ENCODE measurements around the gene SFI1.
"Not testable (repeated sequence)": the region's sequence is repeated elsewhere in the genome, so short reads cannot be mapped to it uniquely, and the experiment has no call there.

Gene SFI1, protein sequence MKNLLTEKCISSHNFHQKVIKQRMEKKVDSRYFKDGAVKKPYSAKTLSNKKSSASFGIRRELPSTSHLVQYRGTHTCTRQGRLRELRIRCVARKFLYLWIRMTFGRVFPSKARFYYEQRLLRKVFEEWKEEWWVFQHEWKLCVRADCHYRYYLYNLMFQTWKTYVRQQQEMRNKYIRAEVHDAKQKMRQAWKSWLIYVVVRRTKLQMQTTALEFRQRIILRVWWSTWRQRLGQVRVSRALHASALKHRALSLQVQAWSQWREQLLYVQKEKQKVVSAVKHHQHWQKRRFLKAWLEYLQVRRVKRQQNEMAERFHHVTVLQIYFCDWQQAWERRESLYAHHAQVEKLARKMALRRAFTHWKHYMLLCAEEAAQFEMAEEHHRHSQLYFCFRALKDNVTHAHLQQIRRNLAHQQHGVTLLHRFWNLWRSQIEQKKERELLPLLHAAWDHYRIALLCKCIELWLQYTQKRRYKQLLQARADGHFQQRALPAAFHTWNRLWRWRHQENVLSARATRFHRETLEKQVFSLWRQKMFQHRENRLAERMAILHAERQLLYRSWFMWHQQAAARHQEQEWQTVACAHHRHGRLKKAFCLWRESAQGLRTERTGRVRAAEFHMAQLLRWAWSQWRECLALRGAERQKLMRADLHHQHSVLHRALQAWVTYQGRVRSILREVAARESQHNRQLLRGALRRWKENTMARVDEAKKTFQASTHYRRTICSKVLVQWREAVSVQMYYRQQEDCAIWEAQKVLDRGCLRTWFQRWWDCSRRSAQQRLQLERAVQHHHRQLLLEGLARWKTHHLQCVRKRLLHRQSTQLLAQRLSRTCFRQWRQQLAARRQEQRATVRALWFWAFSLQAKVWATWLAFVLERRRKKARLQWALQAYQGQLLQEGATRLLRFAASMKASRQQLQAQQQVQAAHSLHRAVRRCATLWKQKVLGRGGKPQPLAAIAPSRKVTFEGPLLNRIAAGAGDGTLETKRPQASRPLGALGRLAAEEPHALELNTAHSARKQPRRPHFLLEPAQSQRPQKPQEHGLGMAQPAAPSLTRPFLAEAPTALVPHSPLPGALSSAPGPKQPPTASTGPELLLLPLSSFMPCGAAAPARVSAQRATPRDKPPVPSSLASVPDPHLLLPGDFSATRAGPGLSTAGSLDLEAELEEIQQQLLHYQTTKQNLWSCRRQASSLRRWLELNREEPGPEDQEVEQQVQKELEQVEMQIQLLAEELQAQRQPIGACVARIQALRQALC

DNA sequence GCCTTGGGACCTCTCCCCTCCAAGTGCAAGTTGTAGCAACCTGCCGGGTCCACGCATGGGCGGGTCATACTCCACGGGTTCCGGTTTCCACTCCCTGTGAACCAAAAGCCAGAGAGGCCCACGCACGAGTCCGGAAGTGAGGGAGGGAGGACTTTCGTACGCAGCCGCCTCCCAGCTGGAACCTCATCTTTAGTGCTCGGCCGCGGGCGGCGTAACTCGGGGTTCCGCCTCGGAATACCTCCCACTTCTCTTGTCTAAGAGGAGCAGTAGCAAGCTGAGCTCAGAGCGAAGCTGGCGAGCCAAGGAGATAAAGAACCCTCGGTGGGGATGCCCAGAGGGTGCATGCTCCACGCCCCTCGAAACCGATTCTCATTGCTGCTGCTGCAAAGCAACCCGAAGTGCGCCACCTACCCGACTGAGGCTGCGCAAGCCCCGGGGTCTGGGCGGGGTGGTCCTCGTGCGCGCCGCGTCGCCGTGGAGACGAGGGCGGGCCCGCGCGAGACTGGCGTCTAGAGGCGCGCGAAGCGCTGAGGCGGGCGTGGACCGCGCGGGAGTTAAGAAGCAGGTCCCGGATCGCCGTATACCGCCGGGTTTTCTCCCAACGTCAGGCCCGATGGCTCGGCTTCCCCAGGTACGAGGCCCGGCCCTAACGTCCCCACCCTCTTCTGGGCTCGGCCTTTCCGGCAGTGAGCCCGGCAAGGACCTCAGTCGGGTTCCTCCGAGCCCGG is at the start of gene SFI1:
TSS of gene SFI1 (plus strand) at position 530 of the 728 bp plus-strand sequence. CDS start 11,749 bp downstream, outside the sequence.
- H3K4me3 ChIP-seq (ENCODE audit: low read depth, low read length) = peak within 1 kb of the TSS; percentile 89
- peak; percentile 57 for DNase-seq (ENCODE audit: low read depth)

DNA sequence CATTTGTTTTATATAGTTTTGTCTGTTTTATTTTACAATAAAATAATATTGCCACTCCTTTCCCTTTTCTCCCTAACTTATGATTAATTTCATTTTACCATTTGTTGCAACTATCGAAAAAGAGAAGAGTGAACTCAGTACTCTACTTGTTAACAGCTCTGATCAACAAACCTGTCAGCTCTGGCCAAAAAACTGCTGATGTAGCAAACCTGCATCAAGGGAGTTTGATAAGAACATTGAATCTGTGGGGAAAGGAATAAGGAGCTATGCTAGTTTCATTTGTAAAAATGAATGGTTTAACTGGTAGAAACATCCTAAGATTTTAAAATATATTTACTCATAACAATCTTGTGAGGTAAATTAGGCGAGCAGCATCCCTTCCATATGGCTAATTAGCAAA is 49.6 kb upstream of the SFI1 start:
- no peak overlapping the region for H3K4me3 ChIP-seq (ENCODE audit: low read depth, low read length)
- no peak for DNase-seq (ENCODE audit: low read depth)

DNA sequence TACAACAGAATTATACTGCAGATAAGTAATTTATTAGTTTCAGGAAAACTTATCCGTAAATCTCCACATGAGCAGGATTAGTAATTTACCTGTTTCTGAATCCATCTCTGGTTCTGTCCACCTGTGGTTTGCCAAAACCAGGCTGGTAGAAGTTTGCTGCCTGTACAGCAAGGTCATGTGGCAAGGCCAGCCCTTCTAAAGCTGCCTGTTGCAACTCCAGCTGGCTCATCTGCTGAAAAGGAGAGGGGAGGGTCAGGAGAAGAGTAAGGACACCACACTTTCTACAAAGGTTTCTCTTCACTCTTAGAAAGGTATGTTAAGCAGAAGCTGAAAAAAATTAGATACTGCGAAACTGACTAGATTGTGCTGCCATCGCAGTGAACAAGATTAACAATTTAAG is 49.0 kb upstream of the SFI1 start:
- no peak overlapping the region for H3K4me3 ChIP-seq (ENCODE audit: low read depth, low read length)
- DNase-seq (ENCODE audit: low read depth) = no peak

DNA sequence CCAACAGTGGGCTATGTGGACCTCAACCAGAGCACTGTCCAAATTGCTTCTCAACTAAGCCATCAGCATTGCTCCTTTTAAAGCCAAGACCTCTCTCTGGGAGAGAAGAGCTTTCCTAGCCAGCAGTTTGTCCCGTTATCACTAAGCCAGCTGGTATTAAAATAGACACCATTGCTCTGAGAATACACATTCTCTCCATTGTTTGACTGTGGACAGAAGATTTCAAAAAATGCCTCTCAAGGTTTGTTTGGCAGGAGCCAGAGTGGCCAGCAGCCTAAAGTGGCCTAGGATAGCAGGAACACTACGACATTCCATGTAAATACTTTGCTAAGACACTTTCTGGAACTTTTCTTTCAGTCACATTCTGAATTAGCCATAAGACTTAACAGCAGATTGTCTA is 48.0 kb upstream of the SFI1 start:
- DNase-seq (ENCODE audit: low read depth) = no peak
- H3K4me3 ChIP-seq (ENCODE audit: low read depth, low read length) = no peak overlapping the region

DNA sequence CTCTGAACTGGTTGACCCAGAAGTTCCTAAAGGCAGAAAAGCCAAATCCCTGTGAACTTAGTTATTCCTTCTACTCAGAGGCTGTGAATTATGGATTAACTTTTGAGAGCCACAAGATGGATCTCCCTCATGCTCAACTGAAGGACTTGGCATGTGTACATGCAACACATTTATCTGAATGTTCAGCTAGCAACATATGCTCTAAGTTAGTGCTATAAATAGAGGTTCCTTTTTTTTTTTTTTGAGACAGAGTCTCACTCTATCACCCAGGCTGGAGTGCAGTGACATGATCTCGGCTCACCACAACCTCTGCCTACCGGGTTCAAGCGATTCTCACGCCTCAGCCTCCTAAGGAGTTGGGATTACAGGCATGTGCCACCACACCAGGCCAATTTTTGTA is 46.8 kb upstream of the SFI1 start:
- no peak overlapping the region for H3K4me3 ChIP-seq (ENCODE audit: low read depth, low read length)
- DNase-seq (ENCODE audit: low read depth) = no peak

DNA sequence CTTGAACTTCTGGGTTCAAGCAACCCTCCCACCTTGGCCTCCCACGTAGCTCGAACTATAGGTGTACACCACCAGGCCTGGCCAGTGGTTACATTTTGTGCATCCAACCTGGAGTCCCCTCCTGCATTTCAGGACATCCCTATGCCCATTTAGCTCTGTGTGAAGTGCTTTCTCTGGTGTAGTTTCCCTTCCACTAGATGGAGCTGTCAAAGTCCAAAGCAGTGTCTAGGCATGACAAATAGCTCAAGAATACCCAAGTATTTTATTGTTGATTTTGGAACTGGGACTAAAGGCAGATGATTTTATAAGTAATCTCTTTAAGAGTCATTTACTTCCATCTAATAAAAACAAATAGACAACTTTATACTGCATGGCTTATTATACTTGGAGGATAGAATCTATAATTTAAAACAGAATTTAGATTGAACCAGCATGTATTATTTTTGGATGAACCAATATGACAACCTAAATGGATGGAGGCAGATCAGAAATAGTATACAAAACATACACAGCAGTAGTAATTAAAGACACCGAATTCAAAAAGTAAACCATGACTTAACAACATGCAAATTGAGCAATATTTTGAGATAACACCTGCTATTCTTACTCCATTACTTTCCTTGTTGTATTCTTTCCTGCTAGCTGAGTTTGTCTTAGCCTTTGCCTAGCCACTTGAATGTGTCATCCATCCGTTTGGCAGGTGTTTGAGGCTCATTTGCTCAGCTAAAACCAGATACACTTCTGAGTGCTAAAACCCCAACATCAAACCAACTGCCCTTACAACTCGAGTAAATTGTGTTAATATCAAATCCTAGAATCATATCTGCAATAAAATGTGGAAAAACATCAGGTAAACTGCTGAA is 44.4 kb upstream of the SFI1 start:
- peak; percentile 15 for DNase-seq (ENCODE audit: low read depth)
- no peak overlapping the region for H3K4me3 ChIP-seq (ENCODE audit: low read depth, low read length)

DNA sequence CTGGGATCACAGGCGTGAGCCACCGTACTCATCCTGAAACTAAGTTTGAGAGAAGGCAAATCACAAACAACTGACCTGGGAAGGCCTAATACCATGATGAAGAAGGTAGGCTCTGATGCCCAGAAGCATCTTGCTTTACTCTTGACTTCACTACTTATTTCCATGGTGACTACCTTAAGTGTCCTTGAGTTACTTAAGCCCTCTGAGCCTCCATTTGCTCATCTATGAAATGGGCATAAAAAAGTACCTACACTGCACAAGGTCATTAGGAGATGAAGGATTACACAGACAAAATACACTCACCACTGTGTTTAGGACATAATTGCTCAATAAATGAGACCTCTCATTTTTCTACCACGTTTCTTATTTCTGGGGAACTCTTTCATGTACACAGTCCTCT is 34.6 kb upstream of the SFI1 start:
- H3K4me3 ChIP-seq (ENCODE audit: low read depth, low read length) = no peak overlapping the region
- DNase-seq (ENCODE audit: low read depth) = no peak

DNA sequence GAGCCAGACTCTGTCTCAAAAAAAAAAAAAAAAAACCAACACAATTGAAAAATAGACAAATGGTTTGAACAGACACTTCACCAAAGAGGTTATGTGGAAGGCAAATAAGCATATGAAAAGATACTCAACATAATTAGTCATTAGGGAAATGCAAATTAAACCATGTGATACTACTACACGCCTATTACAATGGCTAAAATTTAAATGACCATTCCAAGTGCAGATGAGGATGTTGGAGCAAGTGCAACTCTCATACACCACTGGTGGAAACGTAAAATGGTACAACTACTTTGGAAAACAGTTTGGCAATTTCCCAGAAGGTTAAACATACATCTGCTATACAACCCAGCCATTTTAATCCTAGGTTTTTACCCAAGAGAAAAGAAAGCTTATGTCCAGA is 31.0 kb upstream of the SFI1 start:
- no peak for DNase-seq (ENCODE audit: low read depth)
- H3K4me3 ChIP-seq (ENCODE audit: low read depth, low read length) = no peak overlapping the region

DNA sequence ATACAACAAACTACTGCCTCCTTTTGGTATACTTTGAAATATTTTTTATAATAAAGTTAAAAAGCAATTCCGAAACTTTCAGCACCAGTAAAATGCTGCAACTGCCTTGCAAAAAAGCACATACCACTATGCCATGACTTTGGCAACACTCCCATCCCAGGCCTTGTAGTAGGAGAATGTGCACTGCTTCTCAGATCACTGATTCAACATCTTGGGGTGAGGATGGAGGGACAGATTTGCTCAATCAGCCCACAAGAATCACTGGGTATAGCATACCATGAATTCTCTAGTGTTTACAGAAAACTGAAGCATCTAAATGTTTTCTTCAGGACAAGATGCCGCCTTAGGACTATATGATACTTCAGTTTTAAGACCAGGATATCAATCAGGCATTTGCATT is 21.6 kb upstream of the SFI1 start:
- H3K4me3 ChIP-seq (ENCODE audit: low read depth, low read length) = no peak overlapping the region
- peak; percentile 76 for DNase-seq (ENCODE audit: low read depth)

DNA sequence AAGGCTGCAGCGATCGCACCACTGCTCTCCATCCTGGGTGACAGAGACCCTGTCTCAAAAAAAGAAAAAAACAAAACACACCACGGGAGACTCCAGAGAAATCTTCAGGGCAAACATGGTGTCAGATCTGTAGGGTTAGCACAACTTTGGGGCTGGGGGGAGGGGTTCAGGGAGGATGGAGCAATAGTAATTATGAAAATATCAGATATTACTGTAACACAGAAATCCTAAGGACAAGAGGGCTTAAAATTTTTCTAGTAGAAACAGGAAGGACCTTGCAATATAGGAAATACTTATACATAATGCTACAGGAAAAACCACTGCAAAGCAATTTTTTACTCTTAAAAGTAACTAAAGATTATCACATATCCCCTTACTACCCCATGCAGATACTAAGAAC is 20.5 kb upstream of the SFI1 start:
- no peak for DNase-seq (ENCODE audit: low read depth)
- H3K4me3 ChIP-seq (ENCODE audit: low read depth, low read length) = no peak overlapping the region

DNA sequence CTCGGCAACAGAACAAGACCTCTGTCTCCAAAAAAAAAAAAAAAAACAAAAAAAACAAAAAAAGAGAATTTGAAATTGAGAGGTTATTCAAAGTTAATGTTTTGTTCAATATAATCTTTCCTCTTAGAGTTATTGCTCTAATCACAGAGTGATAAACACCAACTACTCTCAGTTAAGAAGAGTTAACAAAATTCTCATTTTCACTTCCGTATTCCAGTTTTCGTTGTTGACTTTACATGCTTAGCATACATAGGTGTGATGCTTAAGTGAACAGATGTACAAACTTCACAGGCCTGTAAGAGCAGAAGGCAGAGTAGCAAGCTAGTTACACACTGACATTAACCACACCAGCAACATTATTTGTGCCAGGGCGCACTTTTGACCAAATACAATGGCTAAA is 19.0 kb upstream of the SFI1 start:
- DNase-seq (ENCODE audit: low read depth) = no peak

DNA sequence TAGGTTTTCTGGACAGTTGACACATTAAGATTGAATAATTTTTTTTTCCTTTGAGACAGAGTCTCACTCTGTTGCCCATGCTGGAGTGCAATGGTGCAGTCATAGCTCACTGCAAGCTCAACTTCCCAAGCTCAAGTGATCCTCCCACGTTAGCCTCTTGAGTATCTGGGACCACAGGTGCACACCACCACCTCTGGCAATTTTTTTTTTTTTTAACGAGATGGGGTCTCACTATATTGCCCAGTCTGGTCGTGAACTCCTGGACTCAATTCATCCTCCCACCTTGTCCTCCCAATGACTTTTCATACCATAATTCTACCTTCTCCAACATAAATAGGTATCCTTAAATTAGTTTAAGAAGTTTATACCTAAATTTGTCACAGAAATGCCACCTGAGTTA is 15.2 kb upstream of the SFI1 start:
- no peak for DNase-seq (ENCODE audit: low read depth)
- no peak overlapping the region for H3K4me3 ChIP-seq (ENCODE audit: low read depth, low read length)

More for the DNA sequence above, 19.0 kb upstream of the SFI1 start:
- H3K4me3 ChIP-seq (ENCODE audit: low read depth, low read length) = no peak overlapping the region

DNA sequence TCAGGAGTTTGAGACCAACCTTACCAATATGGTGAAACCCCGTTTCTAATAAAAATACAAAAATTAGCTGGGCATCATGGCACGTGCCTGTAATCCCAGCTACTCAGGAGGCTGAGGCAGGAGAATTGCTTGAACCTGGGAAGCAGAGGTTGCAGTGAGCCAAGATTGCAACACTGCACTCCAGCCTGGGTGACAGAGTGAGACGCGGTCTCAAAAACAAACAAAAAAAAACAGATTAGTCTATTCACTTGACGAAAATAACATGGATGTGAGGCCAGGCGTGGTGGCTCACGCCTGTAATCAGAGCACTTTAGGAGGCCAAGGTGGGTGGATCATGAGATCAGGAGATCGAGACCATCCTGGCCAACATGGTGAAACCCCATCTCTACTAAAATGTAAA is 13.9 kb upstream of the SFI1 start:
- not testable (repeated sequence) for DNase-seq (ENCODE audit: low read depth); H3K4me3 ChIP-seq (ENCODE audit: low read depth, low read length)

DNA sequence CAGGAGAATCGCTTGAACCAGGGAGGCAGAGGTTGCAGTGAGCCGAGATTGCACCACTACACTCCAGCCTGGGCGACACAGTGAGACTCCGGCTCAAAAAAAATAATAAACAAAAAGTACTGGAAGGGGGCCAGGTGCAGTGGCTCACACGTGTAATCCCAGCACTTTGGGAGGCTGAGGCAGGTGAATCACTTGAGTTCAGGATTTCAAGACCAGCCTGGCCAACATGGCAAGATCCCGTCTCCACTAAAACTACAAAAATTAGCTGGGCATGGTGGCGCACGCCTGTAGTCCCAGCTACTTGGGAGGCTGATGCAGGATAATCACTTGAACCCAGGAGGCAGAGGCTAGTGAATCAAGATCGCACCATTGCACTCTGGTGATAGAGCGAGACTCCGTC is 10.0 kb upstream of the SFI1 start:
- not testable (repeated sequence) for DNase-seq (ENCODE audit: low read depth); H3K4me3 ChIP-seq (ENCODE audit: low read depth, low read length)

DNA sequence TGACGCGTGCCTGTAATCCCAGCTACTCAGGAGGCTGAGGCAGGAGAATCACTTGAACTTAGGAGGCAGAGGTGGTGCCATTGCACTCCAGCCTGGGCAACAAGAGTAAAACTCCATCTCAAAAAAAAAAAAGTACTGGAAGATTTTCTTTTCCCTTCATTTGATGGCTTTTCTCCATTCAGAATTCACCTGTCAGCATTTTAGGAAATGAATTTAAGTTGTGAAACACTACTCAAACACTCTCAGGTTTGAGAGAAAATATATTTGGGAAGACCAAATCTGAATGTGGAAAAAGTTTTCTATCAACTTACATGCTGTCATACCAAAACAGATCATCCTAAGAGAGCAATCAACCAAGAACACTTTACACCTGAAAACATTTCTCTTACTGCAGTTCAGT is 9.4 kb upstream of the SFI1 start:
- H3K4me3 ChIP-seq (ENCODE audit: low read depth, low read length) = no peak overlapping the region
- no peak for DNase-seq (ENCODE audit: low read depth)

DNA sequence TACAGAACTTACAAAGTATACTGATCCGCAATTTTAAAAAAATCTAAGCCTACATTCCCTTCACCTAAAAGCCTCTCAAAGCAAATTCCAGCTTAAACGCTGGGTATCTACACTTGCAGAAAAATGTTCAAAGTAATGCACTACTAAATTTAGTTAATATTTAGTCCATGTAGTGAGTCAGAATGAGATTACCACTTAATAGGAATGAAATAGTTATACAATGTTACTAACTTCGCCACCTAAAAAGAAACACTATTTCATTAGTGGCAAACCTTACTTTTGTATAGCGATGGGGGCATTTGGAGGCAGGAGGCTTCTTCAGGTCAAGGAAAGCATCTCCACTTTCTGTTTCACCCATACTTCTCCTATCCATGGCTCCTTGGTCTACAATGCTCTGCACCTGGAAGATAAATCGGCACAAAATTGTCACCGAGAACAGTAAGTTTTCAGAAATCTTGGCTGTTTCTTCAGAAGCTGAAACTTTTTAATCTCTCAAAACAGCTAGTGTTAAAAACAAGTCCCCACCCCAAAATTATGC is 7.9 kb upstream of the SFI1 start:
- DNase-seq (ENCODE audit: low read depth) = no peak
- H3K4me3 ChIP-seq (ENCODE audit: low read depth, low read length) = peak overlapping the region; percentile 87

DNA sequence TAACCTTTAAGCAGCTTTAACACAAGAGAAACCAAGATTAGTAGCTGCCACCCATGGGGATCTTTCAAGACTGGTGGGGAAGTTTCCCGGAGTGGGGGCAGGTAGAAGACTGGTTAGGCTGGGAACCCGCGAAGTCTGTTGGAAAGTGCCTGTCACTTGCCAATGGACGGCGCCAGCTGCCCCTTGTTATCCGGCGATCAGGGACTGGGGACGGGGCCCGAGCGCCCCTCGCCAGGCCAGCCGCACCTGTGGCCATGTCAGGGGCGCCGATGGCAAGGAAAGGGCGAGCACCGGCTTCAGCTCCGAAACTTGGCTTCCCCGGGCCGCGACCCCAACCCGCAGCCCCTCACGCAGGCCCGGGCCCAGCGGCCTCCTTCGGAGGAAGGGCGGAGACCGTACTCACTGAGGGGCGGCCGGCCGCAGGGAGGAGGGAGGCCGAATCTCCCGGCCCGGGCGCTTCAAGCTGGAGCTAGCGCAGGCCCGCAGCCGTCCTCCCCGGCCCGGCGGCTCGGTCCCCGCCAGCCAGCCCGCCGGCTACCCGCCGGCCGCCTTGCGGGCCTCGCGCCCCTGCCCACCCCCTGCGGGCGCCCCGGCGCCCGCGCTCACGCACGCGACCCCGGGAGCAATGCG is 7.2 kb upstream of the SFI1 start:
- DNase-seq (ENCODE audit: low read depth) = no peak
- H3K4me3 ChIP-seq (ENCODE audit: low read depth, low read length) = peak overlapping the region; percentile 87

All from skeletal muscle cell (primary cell).